ENCODE results near the gene C6orf132. TPM values are rescaled to one million over a fixed set of nuclear protein-coding genes. Genes with fewer than 3 reads are reported as not detected.

Gene C6orf132
- total RNA-seq, 2 donors from 2014 or later, result 22.1 to 26.0 TPM

DNA sequence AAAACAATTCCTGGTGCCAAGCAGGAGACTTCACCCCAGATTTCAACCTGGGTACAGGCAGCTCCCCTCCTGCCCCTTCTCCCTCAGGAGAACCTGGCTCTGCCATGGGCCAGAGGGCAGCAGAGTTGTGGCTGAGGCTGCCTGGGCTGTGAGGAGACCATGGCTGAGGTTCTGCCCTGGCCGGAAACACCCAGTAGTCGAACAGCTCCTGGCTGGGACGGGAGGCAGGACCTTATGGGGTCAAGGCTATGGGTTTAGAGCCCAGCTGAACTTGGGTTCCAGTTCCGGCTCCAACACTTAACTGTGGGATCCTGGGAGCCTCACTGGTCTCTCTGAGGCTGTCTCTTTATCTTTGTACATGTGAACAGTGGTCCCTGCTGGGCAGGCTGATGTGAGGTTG, 8.5 kb downstream of the C6orf132 start:
- DNase-seq (no peak), ATAC-seq (no peak)
- H3K9me3 ChIP-seq, result no peaks in the 10 kb centered on the region
- no peak for TF ChIP-seq POLR2A (IDR thresholded peaks at IDR 0.05)
- no peak for TF ChIP-seq CTCF (IDR thresholded peaks at IDR 0.05)
- no peaks in the 10 kb centered on the region for H3K27me3 ChIP-seq
- peaks cover 0 to 1% of the 10 kb centered on the region in 2 donors for H3K36me3 ChIP-seq (replicated peaks in 1 of 2; ENCODE audit: insufficient read depth in 1 of 2, low read depth in 2 of 2)
- no peak overlapping the region for H3K27ac ChIP-seq
- H3K4me3 ChIP-seq, result no peak overlapping the region
- intact Hi-C loops (cut with DNase I), result no loop called here
- WGBS, 2 donors, result 77 to 83% methylated on average over 2 to 4 of the region's 4 CpGs
- peaks cover 29% of the 10 kb centered on the region for H3K4me1 ChIP-seq

DNA sequence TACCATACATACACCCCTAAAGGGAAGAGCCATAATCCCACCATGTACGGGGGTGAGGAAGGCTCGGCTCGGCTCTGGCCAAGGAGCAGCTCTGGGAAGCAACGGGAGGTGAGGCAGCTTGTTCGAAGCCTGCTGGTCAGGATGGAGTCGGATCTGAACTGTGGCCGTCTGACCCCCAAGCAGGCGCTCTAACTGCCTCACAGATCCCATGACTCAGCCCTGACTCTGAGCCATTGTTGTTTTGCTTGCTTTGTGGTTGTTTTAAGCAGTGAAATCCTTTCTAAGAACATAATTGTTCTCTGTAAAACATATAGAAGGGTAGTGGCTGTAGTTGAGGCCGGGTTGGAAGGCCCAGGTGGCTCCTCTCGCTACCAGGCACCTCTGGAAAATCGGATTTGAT, 10.9 kb downstream of the C6orf132 start:
- Histone ChIP-seq H3K36me3 (replicated peaks in 1 of 2; ENCODE audit: insufficient read depth in 1 of 2, low read depth in 2 of 2) (peaks cover 4 to 5% of the 10 kb centered on the region in 2 donors), H3K9me3 (no peaks in the 10 kb centered on the region), H3K4me1 (peaks cover 5% of the 10 kb centered on the region), H3K27ac (no peak overlapping the region), H3K4me3 (no peak overlapping the region), H3K27me3 (no peaks in the 10 kb centered on the region)
- intact Hi-C loops (cut with DNase I), result no loop called here
- DNase-seq, result no peak
- ATAC-seq, result no peak
- 91 to 94% methylated on average over 4 to 11 of the region's 11 CpGs for WGBS, 2 donors
- no peak for TF ChIP-seq CTCF (IDR thresholded peaks at IDR 0.05)
- TF ChIP-seq POLR2A (IDR thresholded peaks at IDR 0.05), result no peak

- TF ChIP-seq CTCF (IDR thresholded peaks at IDR 0.05) (no peak), POLR2A (IDR thresholded peaks at IDR 0.05) (no peak)
- intact Hi-C loops (cut with DNase I), result no loop called here
- no peak for DNase-seq
- Histone ChIP-seq H3K4me1 (no peaks in the 10 kb centered on the region), H3K27me3 (no peaks in the 10 kb centered on the region), H3K4me3 (no peak overlapping the region), H3K9me3 (no peaks in the 10 kb centered on the region), H3K36me3 (replicated peaks in 1 of 2; ENCODE audit: insufficient read depth in 1 of 2, low read depth in 2 of 2) (peaks cover 4 to 9% of the 10 kb centered on the region in 2 donors), H3K27ac (no peak overlapping the region)
- WGBS, 2 donors, result 92 to 95% methylated on average over 2 of the region's 2 CpGs
- ATAC-seq, result no peak
Observed at GRCh38 chr6:42129360-42129676, 13.1 kb downstream of the C6orf132 start.

DNA sequence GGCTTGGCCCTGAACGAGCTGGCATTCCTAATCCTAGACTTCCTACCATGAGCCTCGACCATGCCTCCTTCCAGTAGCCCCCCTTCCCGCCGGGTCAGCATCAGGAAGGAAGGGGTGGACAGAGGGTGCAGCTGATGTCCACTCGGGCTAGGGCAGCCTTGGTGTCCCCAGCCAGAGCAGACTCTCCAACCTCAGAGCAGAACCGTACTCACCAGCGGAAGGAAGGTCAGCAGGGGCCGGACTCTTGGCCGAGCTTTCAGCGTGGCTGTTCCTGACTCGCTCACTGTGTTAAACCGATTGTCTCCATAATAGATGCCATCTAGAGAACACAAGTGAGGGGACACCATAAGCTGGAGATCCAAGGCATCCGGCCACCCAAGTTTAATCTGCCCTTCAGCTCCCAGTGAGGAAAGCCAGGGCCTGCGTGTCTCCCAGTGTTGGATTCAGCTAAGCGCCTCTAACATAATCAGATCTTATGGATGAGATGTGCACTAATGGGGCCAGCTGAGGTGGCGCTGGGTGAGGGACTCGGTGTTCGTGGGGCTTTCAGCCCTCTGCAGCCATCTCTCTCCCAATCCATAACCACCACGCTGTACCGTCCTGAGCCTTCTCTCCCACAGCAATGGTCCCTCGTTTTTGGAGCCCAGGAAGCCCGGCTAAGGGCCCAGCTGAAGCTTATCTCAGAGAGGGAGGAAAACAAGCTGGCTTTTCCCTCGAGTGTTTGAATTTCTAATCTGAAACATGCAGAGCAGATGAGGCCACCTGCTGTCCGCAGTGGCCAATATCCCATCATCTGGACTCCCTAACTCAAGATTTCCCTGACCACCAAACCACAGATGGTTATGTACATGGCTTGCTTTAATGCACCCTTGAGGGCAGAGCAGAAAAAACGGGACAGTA, 13.7 kb downstream of the C6orf132 start:
- TF ChIP-seq CTCF (IDR thresholded peaks at IDR 0.05), result no peak
- TF ChIP-seq POLR2A (IDR thresholded peaks at IDR 0.05), result no peak
- Histone ChIP-seq H3K27ac (no peak overlapping the region), H3K36me3 (replicated peaks in 1 of 2; ENCODE audit: insufficient read depth in 1 of 2, low read depth in 2 of 2) (peaks cover 4 to 9% of the 10 kb centered on the region in 2 donors), H3K4me3 (no peak overlapping the region), H3K4me1 (no peaks in the 10 kb centered on the region), H3K9me3 (no peaks in the 10 kb centered on the region), H3K27me3 (no peaks in the 10 kb centered on the region)
- intact Hi-C loops (cut with DNase I), result no loop called here
- 76 to 78% methylated on average over 19 to 24 of the region's 25 CpGs for WGBS, 2 donors
- no peak for ATAC-seq
- no peak for DNase-seq

DNA sequence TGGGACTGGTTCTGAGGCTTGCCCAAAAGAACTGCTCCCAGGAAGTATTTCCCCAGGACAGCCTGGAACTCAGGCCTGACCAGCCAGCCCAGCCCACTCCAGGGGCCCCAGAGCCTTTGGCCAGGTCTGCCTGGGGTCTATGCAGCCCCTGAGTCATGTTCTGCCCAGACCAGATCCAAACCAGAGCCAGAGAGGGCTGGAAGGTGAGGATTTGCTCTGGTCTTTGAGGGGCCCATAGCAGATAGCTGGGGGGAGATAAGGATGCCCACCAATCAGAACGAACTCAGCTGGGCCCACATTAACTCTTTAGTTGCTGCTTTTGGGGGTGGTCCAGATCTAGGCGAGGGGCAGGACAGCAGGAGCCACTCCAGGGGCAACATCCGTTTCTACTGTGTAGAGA, 16.8 kb downstream of the C6orf132 start:
- Histone ChIP-seq H3K4me1 (no peaks in the 10 kb centered on the region), H3K27ac (no peak overlapping the region), H3K9me3 (no peaks in the 10 kb centered on the region), H3K27me3 (no peaks in the 10 kb centered on the region), H3K4me3 (no peak overlapping the region), H3K36me3 (replicated peaks in 1 of 2; ENCODE audit: insufficient read depth in 1 of 2, low read depth in 2 of 2) (peaks cover 4 to 7% of the 10 kb centered on the region in 2 donors)
- 62 to 83% methylated on average over 3 of the region's 3 CpGs for WGBS, 2 donors
- intact Hi-C loops (cut with DNase I), result no loop called here
- no peak for TF ChIP-seq POLR2A (IDR thresholded peaks at IDR 0.05)
- no peak for TF ChIP-seq CTCF (IDR thresholded peaks at IDR 0.05)
- no peak for DNase-seq
- no peak for ATAC-seq

Measured in body of pancreas (tissue), 4 donors.